H9 (cell line): ENCODE data around the gene EPHA2. TPM values are rescaled to one million over a fixed set of nuclear protein-coding genes. Genes with fewer than 3 reads are reported as not detected.
A peak's percentile ranks its signal among the peaks of the same experiment; 100 is the strongest.

Experiments used
- DNase-seq: peaks from one replicate; pipeline ENCODE4 v3.0.0-alpha.2; 2017
- H2AFZ ChIP-seq: one replicate; pipeline ENCODE4 v1.6.1; 2013; ENCODE audit warnings: mild to moderate bottlenecking, low read length, control low read depth, moderate library complexity
- H2AK5ac ChIP-seq: 2 replicates; pipeline ENCODE4 v1.6.1; 2013; ENCODE audit warnings: low read length, control low read depth, mixed read lengths; ENCODE audit not compliant: insufficient read length
- H2BK120ac ChIP-seq: one replicate; pipeline ENCODE4 v1.6.1; 2013; ENCODE audit warnings: low read depth, mild to moderate bottlenecking, low read length, control low read depth, inconsistent platforms; ENCODE audit not compliant: poor library complexity, severe bottlenecking
- H2BK12ac ChIP-seq: 2 replicates; pipeline ENCODE4 v1.6.1; 2013; ENCODE audit warnings: low read length, control low read depth, mixed read lengths, low read depth; ENCODE audit not compliant: insufficient read length
- H2BK15ac ChIP-seq: 2 replicates; pipeline ENCODE4 v1.6.1; 2013; ENCODE audit warnings: low read depth, low read length, control low read depth
- H2BK20ac ChIP-seq: one replicate; pipeline ENCODE4 v1.6.1; 2013; ENCODE audit warnings: low read depth, mild to moderate bottlenecking, low read length, control low read depth, inconsistent platforms; ENCODE audit not compliant: poor library complexity, severe bottlenecking
- H2BK5ac ChIP-seq: 2 replicates; pipeline ENCODE4 v1.6.1; 2013; ENCODE audit warnings: low read length, control low read depth, mixed read lengths; ENCODE audit not compliant: insufficient read length
- H3K14ac ChIP-seq: 2 replicates; pipeline ENCODE4 v1.6.1; 2013; ENCODE audit warnings: low read length, control low read depth; ENCODE audit not compliant: insufficient read depth
- H3K18ac ChIP-seq: 2 replicates; pipeline ENCODE4 v1.6.1; 2013; ENCODE audit warnings: low read depth, mild to moderate bottlenecking, mixed read lengths, low read length, control low read depth; ENCODE audit not compliant: insufficient read length
- H3K23ac ChIP-seq: 2 replicates; pipeline ENCODE4 v1.6.1; 2013; ENCODE audit warnings: low read length, control low read depth, mixed read lengths, low read depth; ENCODE audit not compliant: insufficient read length
- H3K23me2 ChIP-seq: 2 replicates; pipeline ENCODE4 v1.6.1; 2013; ENCODE audit warnings: low read depth, mild to moderate bottlenecking, mixed read lengths, low read length, control low read depth; ENCODE audit not compliant: insufficient read length, poor library complexity, severe bottlenecking
- H3K27ac ChIP-seq: 2 replicates; pipeline ENCODE4 v1.5.1; 2013; ENCODE audit warnings: low read length, control low read depth, mixed read lengths, low read depth; ENCODE audit not compliant: insufficient read length
- H3K27me3 ChIP-seq: 2 replicates; pipeline ENCODE4 v1.6.1; 2013; ENCODE audit warnings: low read length, control low read depth, inconsistent platforms; ENCODE audit not compliant: insufficient read depth
- H3K4ac ChIP-seq: 2 replicates; pipeline ENCODE4 v1.6.1; 2013; ENCODE audit warnings: low read depth, mild to moderate bottlenecking, control low read depth, inconsistent platforms, low read length, moderate library complexity
- H3K4me1 ChIP-seq: 2 replicates; pipeline ENCODE4 v1.6.1; 2013; ENCODE audit warnings: low read length, control low read depth, inconsistent platforms; ENCODE audit not compliant: insufficient read depth
- H3K4me2 ChIP-seq: 2 replicates; pipeline ENCODE4 v1.6.1; 2013; ENCODE audit warnings: low read length, control low read depth, mixed read lengths; ENCODE audit not compliant: insufficient read length, insufficient read depth
- H3K56ac ChIP-seq: 2 replicates; pipeline ENCODE4 v1.6.1; 2013; ENCODE audit warnings: low read depth, mild to moderate bottlenecking, mixed read lengths, low read length, control low read depth; ENCODE audit not compliant: insufficient read length
- H3K79me1 ChIP-seq: 2 replicates; pipeline ENCODE4 v1.6.1; 2013; ENCODE audit warnings: low read depth, mild to moderate bottlenecking, moderate library complexity, low read length, control low read depth, inconsistent platforms; ENCODE audit not compliant: insufficient read depth, poor library complexity, severe bottlenecking
- H3K79me2 ChIP-seq: 2 replicates; pipeline ENCODE4 v1.6.1; 2013; ENCODE audit warnings: low read length, control low read depth, inconsistent platforms; ENCODE audit not compliant: insufficient read depth
- H3K9ac ChIP-seq: 2 replicates; pipeline ENCODE4 v1.6.1; 2013; ENCODE audit warnings: low read length, control low read depth, mixed read lengths; ENCODE audit not compliant: insufficient read length; ENCODE audit errors: extremely low read depth
- H3K9me3 ChIP-seq: one replicate; pipeline ENCODE4 v1.6.1; 2013; ENCODE audit warnings: low read depth, low read length, inconsistent platforms; ENCODE audit not compliant: control insufficient read depth
- H3T11ph ChIP-seq: one replicate; pipeline ENCODE4 v1.6.1; 2013; ENCODE audit warnings: mild to moderate bottlenecking, low read length, control low read depth, inconsistent platforms
- H4K20me1 ChIP-seq: one replicate; pipeline ENCODE4 v1.6.1; 2013; ENCODE audit not compliant: control insufficient read depth, insufficient read length, insufficient read depth
- H4K5ac ChIP-seq: 2 replicates; pipeline ENCODE4 v1.6.1; 2013; ENCODE audit warnings: low read depth, mild to moderate bottlenecking, mixed read lengths, low read length, control low read depth; ENCODE audit not compliant: insufficient read length
- H4K8ac ChIP-seq: replicated peaks from 2 replicates; pipeline ENCODE4 v1.6.1; 2013; ENCODE audit warnings: low read length, control low read depth, mixed read lengths, low read depth; ENCODE audit not compliant: insufficient read length
- H4K91ac ChIP-seq: 2 replicates; pipeline ENCODE4 v1.6.1; 2013; ENCODE audit warnings: low read depth, mild to moderate bottlenecking, moderate library complexity, mixed read lengths, low read length, control low read depth; ENCODE audit not compliant: insufficient read length
- H3K27ac Mint-ChIP-seq, 3 experiments: 2 replicates in 2 of 3; 3 replicates in 1 of 3; pipeline ENCODE4 v1.8.0; 2020 to 2021; ENCODE audit warnings: mixed read lengths in 3 of 3, mild to moderate bottlenecking in 1 of 3, moderate library complexity in 1 of 3
- H3K27me3 Mint-ChIP-seq: 2 replicates; pipeline ENCODE4 v1.8.0; 2021; ENCODE audit warnings: low read depth, mild to moderate bottlenecking, moderate library complexity, mixed read lengths
- H3K36me3 Mint-ChIP-seq, 3 experiments: 2 replicates in 2 of 3; 3 replicates in 1 of 3; pipeline ENCODE4 v1.8.0; 2020 to 2021; ENCODE audit warnings: low read depth in 3 of 3, mixed read lengths in 3 of 3; ENCODE audit not compliant: insufficient read depth in 1 of 3
- H3K4me1 Mint-ChIP-seq, 2 experiments: 2 replicates each; pipeline ENCODE4 v1.8.0; 2020; ENCODE audit warnings: mixed read lengths in 2 of 2
- H3K4me3 Mint-ChIP-seq, 2 experiments: 2 replicates in 1 of 2; 3 replicates in 1 of 2; pipeline ENCODE4 v1.8.0; 2020 to 2021; ENCODE audit warnings: mild to moderate bottlenecking in 2 of 2, mixed read lengths in 2 of 2, moderate library complexity in 1 of 2
- H3K9me3 Mint-ChIP-seq, 2 experiments: 2 replicates in 1 of 2; 3 replicates in 1 of 2; pipeline ENCODE4 v1.8.0; 2020; ENCODE audit warnings: mild to moderate bottlenecking in 2 of 2, mixed read lengths in 2 of 2, moderate library complexity in 1 of 2
- WGBS: extraction: QIAGEN DNeasy Blood & Tissue Kit; methylation state at CpG from one replicate; pipeline ENCODE4 v1.1.7; 2013; ENCODE audit warnings: missing lambda C conversion rate, low lambda C conversion rate, mixed read lengths; ENCODE audit not compliant: insufficient read length; ENCODE audit errors: extremely low coverage; 5-methylcytosine and 5-hydroxymethylcytosine counted together
- total RNA-seq: library from RNA; stranded (reverse); gene quantifications from 2 replicates; pipeline ENCODE4 v1.2.1, GENCODE V29; 2021
- TF ChIP-seq, protein P1 (sequence below): fragments of 200-600 bp; sonication (generic); conservative IDR thresholded peaks from 3 replicates; pipeline ENCODE4 v1.8.0; 2021; ENCODE audit warnings: antibody characterized with exemption, mild to moderate bottlenecking

The EPHA2 gene
- total RNA-seq, 1 experiment from 2014 or later, result 33.1 TPM

GRCh38 chr1:16133007-16133961 lies 22.6 kb downstream of the EPHA2 start:
- Mint-ChIP-seq H3K36me3 (peaks cover 37 to 85% (median 55%) of the 10 kb centered on the region in 3 experiments; a peak in 6 of 7 replicates), H3K4me3 (no peak overlapping the region), H3K27me3 (no peaks in the 10 kb centered on the region), H3K4me1 (no peaks in the 10 kb centered on the region), H3K9me3 (no peaks in the 10 kb centered on the region), H3K27ac (peak overlapping the region in 1 of 3 experiments; percentile 36; a peak in 1 of 7 replicates)
- Histone ChIP-seq H3K4me2 (no peak overlapping the region), H2BK120ac (no peak overlapping the region), H2BK15ac (no peak overlapping the region), H3K23me2 (no peaks in the 10 kb centered on the region), H3K9ac (no peak overlapping the region), H4K8ac (no peak overlapping the region), H3T11ph (no peak overlapping the region), H4K20me1 (no peaks in the 10 kb centered on the region), H3K79me2 (no peaks in the 10 kb centered on the region), H4K5ac (no peak overlapping the region), H3K27ac (no peak overlapping the region), H3K18ac (no peak overlapping the region), H2BK12ac (no peak overlapping the region), H3K9me3 (no peaks in the 10 kb centered on the region), H2AFZ (no peak overlapping the region), H3K79me1 (no peaks in the 10 kb centered on the region), H3K4me1 (no peaks in the 10 kb centered on the region), H3K23ac (no peak overlapping the region), H2BK5ac (no peak overlapping the region), H3K56ac (no peak overlapping the region), H3K14ac (no peak overlapping the region), H2AK5ac (no peak overlapping the region), H4K91ac (no peak overlapping the region), H3K27me3 (no peaks in the 10 kb centered on the region), H3K4ac (no peak overlapping the region), H2BK20ac (no peak overlapping the region)
- no peak for DNase-seq
- no CpG with 5 or more reads among the region's 28 CpGs for WGBS
- TF ChIP-seq, protein P1, sequence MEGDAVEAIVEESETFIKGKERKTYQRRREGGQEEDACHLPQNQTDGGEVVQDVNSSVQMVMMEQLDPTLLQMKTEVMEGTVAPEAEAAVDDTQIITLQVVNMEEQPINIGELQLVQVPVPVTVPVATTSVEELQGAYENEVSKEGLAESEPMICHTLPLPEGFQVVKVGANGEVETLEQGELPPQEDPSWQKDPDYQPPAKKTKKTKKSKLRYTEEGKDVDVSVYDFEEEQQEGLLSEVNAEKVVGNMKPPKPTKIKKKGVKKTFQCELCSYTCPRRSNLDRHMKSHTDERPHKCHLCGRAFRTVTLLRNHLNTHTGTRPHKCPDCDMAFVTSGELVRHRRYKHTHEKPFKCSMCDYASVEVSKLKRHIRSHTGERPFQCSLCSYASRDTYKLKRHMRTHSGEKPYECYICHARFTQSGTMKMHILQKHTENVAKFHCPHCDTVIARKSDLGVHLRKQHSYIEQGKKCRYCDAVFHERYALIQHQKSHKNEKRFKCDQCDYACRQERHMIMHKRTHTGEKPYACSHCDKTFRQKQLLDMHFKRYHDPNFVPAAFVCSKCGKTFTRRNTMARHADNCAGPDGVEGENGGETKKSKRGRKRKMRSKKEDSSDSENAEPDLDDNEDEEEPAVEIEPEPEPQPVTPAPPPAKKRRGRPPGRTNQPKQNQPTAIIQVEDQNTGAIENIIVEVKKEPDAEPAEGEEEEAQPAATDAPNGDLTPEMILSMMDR, result no peak
